GM12864 (cell line): ENCODE data around the gene GADL1.

Experiments used
- DNase-seq: peaks from one replicate; pipeline ENCODE4 v3.0.0-alpha.2; 2011; ENCODE audit warnings: low read depth
- H3K4me3 ChIP-seq: 2 replicates; pipeline ENCODE4 v1.5.1; 2011; ENCODE audit warnings: mild to moderate bottlenecking, low read depth, low read length, control low read depth
- TF ChIP-seq, protein P1 (sequence below): IDR thresholded peaks from 2 replicates; pipeline ENCODE4 v1.5.1; 2011; ENCODE audit warnings: low read depth, mild to moderate bottlenecking, moderate library complexity, low read length, control low read depth, inconsistent platforms; ENCODE audit errors: missing control alignments

Gene GADL1

DNA sequence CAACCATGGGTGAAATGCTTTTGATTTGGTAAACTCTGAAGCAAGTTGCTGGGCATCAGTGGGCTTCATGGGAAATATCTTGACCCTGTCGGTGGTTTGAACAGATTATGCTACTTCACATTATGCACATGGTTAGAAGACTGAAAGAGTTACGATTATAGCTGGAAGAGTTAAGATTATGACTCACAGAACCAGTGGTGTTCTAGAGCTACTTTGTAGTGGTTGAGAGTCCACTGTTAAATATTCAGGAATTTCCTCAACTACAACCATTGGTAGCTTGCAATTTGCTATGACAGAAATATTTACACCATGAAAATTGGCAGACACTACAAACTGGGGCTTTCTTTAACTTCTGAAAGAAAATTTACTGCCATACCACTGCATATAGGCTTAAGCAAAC is 99.3 kb downstream of the GADL1 start:
- no peak overlapping the region for H3K4me3 ChIP-seq
- no peak for DNase-seq
- TF ChIP-seq, protein P1, sequence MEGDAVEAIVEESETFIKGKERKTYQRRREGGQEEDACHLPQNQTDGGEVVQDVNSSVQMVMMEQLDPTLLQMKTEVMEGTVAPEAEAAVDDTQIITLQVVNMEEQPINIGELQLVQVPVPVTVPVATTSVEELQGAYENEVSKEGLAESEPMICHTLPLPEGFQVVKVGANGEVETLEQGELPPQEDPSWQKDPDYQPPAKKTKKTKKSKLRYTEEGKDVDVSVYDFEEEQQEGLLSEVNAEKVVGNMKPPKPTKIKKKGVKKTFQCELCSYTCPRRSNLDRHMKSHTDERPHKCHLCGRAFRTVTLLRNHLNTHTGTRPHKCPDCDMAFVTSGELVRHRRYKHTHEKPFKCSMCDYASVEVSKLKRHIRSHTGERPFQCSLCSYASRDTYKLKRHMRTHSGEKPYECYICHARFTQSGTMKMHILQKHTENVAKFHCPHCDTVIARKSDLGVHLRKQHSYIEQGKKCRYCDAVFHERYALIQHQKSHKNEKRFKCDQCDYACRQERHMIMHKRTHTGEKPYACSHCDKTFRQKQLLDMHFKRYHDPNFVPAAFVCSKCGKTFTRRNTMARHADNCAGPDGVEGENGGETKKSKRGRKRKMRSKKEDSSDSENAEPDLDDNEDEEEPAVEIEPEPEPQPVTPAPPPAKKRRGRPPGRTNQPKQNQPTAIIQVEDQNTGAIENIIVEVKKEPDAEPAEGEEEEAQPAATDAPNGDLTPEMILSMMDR = no peak

DNA sequence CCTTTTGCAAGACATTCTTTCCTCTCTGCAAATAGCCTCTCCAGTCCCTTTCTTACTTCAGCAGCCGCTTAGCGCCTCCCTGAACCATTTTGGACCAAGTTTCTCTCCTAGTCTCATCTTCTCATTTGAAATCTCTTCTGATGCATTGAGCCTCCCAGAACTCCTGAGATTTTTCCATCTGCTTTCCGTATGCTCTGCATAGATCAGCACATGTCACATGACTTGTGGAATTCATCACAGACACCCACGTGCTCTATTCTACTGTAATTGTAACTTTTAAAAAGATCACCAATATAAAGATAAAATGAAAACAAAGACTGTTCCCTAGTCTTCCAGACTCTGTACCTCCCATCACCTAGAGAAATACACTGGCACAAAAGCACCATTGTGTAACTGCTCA is 100.7 kb downstream of the GADL1 start:
- H3K4me3 ChIP-seq = no peak overlapping the region
- DNase-seq = no peak
- TF ChIP-seq, protein P1 = no peak

DNA sequence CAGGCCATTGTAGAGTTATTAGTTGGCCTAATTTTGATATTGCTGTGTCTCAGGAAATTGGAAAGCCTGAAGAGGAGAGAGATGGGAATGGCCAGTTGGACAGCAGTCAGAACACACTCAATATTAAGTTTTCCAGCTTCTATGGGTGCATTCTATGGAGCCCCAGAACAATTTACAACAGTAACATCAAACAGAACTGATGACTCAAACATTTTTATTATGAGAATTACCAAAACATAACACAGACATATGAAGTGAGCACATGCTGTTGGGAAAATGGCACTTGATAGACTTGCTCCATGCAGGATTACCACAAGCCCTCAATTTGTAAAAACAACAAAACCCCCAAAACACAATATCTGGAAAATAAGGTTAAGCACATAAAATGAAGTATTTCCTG is 104.3 kb downstream of the GADL1 start:
- no peak overlapping the region for H3K4me3 ChIP-seq
- no peak for DNase-seq
- TF ChIP-seq, protein P1 = no peak

DNA sequence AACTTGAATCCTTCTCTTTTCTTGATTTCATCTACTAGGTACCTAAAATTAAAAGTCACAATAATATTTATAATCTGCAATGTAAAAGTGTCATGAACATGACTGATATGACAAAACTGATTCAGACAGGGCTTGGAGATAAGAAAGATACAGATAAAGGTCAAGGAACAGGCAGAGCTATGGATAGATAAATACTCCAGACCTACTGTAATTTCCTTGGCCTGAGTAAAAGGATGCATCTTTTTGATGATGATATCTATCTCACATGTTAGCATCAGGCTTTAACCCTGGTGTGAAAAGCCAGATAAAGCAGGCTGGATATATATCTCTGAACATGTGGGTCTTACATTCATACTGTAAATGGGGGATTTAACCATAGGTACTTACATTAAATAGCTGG is 108.1 kb downstream of the GADL1 start:
- TF ChIP-seq, protein P1 = no peak
- no peak overlapping the region for H3K4me3 ChIP-seq
- no peak for DNase-seq

DNA sequence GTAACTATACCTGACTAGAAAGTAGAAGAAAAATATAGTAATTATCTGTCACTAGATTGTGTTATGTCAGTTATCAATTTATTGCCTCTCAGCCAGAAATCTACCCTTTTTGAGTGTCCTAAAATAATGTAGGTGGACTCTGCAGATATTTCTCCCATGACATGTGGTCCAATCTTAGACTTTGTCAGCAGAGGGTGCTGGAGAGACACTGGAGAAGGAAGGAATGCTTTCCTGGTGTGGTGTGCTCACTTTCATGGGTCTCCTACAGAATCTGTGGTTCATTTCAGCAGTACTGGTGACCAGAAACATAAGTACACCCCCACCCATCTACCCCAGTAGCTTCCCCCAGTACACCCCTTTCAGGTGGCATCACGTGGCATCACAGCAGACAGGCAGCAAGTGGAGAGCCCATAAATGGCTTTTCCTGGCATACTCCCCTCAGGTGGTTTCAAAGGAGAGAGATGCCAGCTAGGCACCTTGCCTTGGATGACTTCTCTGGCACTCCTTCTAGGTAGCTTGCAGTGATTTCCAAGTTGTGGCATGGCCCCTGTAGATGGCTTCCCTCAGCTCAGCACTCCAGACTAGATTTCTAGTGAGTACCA is 114.7 kb downstream of the GADL1 start:
- H3K4me3 ChIP-seq = no peak overlapping the region
- TF ChIP-seq, protein P1 = peak; percentile 51
- no peak for DNase-seq

DNA sequence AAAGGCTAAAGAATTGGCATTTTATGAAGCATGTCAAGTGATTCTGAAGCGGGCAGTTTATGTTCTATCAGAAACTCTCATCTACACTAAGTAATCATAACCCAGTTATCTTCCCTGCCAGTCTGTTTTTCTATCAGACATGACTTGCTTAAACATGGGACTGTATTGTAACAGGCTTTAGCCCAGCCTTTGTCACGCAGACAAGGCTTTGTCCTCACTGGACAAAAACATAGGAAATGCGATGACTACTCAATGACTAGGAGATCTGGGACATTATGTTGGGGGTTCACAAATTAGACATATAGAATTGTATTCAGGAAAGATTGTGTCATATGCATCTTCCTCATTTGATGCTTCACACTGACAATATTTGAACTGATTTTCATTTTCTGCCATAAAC is 115.5 kb downstream of the GADL1 start:
- no peak overlapping the region for H3K4me3 ChIP-seq
- TF ChIP-seq, protein P1 = no peak
- no peak for DNase-seq

DNA sequence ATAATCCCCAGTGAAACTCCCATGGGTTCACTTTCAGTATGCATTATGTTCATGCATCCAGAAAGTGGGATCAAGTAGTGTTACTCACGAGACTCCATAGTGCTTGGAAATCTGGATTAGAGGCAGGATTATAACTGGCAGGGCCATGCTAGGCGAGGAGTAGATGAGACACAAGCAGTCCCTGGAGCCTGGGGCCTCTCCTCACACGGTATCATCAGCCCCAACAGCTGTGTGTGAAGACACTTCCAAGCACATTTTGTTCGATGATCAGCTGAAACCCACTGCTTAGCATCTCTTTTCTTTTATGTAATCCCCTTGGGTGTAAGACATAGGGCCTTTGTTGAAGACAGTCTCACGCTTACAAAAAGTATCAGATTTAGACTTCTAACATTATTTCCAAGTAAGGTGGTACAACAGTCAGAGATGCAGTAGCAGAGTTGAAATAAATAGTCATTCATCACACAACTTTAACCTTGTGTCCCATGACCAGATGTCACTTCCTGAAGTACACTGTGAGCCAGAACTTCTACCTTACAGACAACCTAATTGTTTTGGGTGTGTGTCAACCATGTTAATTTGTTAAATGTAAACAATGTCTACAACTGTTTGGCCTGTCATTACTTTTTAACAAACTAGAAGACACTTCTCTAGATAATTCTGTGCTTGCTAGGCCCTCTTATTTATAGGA is 116.9 kb downstream of the GADL1 start:
- no peak for DNase-seq
- TF ChIP-seq, protein P1 = no peak
- no peak overlapping the region for H3K4me3 ChIP-seq
